Chondrocyte (in vitro differentiated cells): ENCODE measurements around the gene RC3H2. TPM values are rescaled to one million over a fixed set of nuclear protein-coding genes. Genes with fewer than 3 reads are reported as not detected.
"Not testable (repeated sequence)": the region's sequence is repeated elsewhere in the genome, so short reads cannot be mapped to it uniquely, and the experiment has no call there.

ENCODE experiments used
- DNase-seq: peaks from one replicate; pipeline ENCODE4 v3.0.0; 2021; ENCODE audit warnings: mixed read lengths, low spot score
- H3K27ac Mint-ChIP-seq: one replicate; pipeline ENCODE4 v1.8.0; 2021; ENCODE audit warnings: mild to moderate bottlenecking, moderate library complexity, mixed read lengths; ENCODE audit not compliant: unreplicated experiment
- H3K27me3 Mint-ChIP-seq: 2 replicates; pipeline ENCODE4 v1.8.0; 2021; ENCODE audit warnings: low read depth, mixed read lengths
- H3K36me3 Mint-ChIP-seq: 2 replicates; pipeline ENCODE4 v1.8.0; 2021; ENCODE audit warnings: low read depth, mixed read lengths
- H3K4me1 Mint-ChIP-seq: 2 replicates; pipeline ENCODE4 v1.8.0; 2021; ENCODE audit warnings: low read depth, mild to moderate bottlenecking, mixed read lengths
- H3K4me3 Mint-ChIP-seq: one replicate; pipeline ENCODE4 v1.8.0; 2021; ENCODE audit warnings: mild to moderate bottlenecking, moderate library complexity, mixed read lengths; ENCODE audit not compliant: unreplicated experiment
- H3K9me3 Mint-ChIP-seq: 2 replicates; pipeline ENCODE4 v1.8.0; 2021; ENCODE audit warnings: low read depth, mixed read lengths
- CTCF ChIP-seq: fragments of 200-600 bp; sonication (generic); IDR thresholded peaks from 2 replicates; pipeline ENCODE4 v1.5.0; 2021; ENCODE audit warnings: antibody characterized with exemption, mild to moderate bottlenecking, moderate library complexity
- total RNA-seq: library from RNA; stranded (reverse); gene quantifications from 3 replicates; pipeline ENCODE4 v1.2.1, GENCODE V29; 2021

RC3H2 gene
- total RNA-seq, 1 donor from 2014 or later, result 74.6 TPM

GRCh38 chr9:122918310-122918709 is 13.2 kb upstream of the RC3H2 start:
- TF ChIP-seq CTCF, result no peak
- H3K36me3 Mint-ChIP-seq, result no peaks in the 10 kb centered on the region
- H3K27ac Mint-ChIP-seq, result no peak overlapping the region
- H3K4me3 Mint-ChIP-seq, result no peak overlapping the region
- H3K4me1 Mint-ChIP-seq, result peaks cover 3% of the 10 kb centered on the region
- DNase-seq, result no peak
- no peaks in the 10 kb centered on the region for H3K9me3 Mint-ChIP-seq
- H3K27me3 Mint-ChIP-seq, result no peaks in the 10 kb centered on the region

- no peaks in the 10 kb centered on the region for H3K9me3 Mint-ChIP-seq
- H3K4me1 Mint-ChIP-seq, result peaks cover 17% of the 10 kb centered on the region
- no peak for DNase-seq
- H3K27me3 Mint-ChIP-seq, result no peaks in the 10 kb centered on the region
- peaks cover 5% of the 10 kb centered on the region for H3K36me3 Mint-ChIP-seq
- TF ChIP-seq CTCF, result no peak
- H3K27ac Mint-ChIP-seq, result peak within 1 kb of the TSS; percentile 99
- peak within 1 kb of the TSS; percentile 92 for H3K4me3 Mint-ChIP-seq
Observed at GRCh38 chr9:122912964-122913673, 8.0 kb upstream of the RC3H2 start, which contains the start of gene ZBTB6. Gene ZBTB6, minus strand, starts transcription at chr9:122913323. Its CDS starts 1,251 bp downstream, at chr9:122912072.

GRCh38 chr9:122912671-122912963 is 7.5 kb upstream of the RC3H2 start:
- TF ChIP-seq CTCF, result peak; percentile 46
- Mint-ChIP-seq H3K27me3 (no peaks in the 10 kb centered on the region), H3K4me3 (peak overlapping the region; percentile 92), H3K27ac (peak overlapping the region; percentile 99), H3K9me3 (no peaks in the 10 kb centered on the region), H3K36me3 (peaks cover 6% of the 10 kb centered on the region), H3K4me1 (peaks cover 17% of the 10 kb centered on the region)
- no peak for DNase-seq

GRCh38 chr9:122906122-122906521 is 963 bp upstream of the RC3H2 start:
- H3K4me1 Mint-ChIP-seq, result peaks cover 31% of the 10 kb centered on the region
- H3K36me3 Mint-ChIP-seq, DNase-seq: not testable (repeated sequence)

GRCh38 chr9:122904466-122904822 is 715 bp downstream of the RC3H2 start:
- no peak for TF ChIP-seq CTCF
- no peak for DNase-seq
- H3K4me3 Mint-ChIP-seq, result peak overlapping the region; percentile 88
- H3K36me3 Mint-ChIP-seq, result peaks cover 2% of the 10 kb centered on the region
- peak overlapping the region; percentile 93 for H3K27ac Mint-ChIP-seq
- H3K9me3 Mint-ChIP-seq, result no peaks in the 10 kb centered on the region
- no peaks in the 10 kb centered on the region for H3K27me3 Mint-ChIP-seq
- peaks cover 41% of the 10 kb centered on the region for H3K4me1 Mint-ChIP-seq

More at GRCh38 chr9:122906122-122906521, 963 bp upstream of the RC3H2 start:
- H3K27ac Mint-ChIP-seq, H3K4me3 Mint-ChIP-seq, H3K27me3 Mint-ChIP-seq, H3K9me3 Mint-ChIP-seq: not testable (repeated sequence)

- no peak for DNase-seq
- Mint-ChIP-seq H3K27me3 (no peaks in the 10 kb centered on the region), H3K27ac (peak overlapping the region; percentile 49), H3K36me3 (peaks cover 1% of the 10 kb centered on the region), H3K4me1 (peaks cover 56% of the 10 kb centered on the region), H3K4me3 (no peak overlapping the region), H3K9me3 (no peaks in the 10 kb centered on the region)
- no peak for TF ChIP-seq CTCF
Observed at GRCh38 chr9:122900791-122901190, 4.4 kb downstream of the RC3H2 start.
